Measurements from ENCODE around the gene SDHB. TPM values are rescaled to one million over a fixed set of nuclear protein-coding genes. Genes with fewer than 3 reads are reported as not detected.

SDHB gene
- total and polyA plus RNA-seq, 4 donors: 59.1 to 117 (median 83.5) TPM

DNA sequence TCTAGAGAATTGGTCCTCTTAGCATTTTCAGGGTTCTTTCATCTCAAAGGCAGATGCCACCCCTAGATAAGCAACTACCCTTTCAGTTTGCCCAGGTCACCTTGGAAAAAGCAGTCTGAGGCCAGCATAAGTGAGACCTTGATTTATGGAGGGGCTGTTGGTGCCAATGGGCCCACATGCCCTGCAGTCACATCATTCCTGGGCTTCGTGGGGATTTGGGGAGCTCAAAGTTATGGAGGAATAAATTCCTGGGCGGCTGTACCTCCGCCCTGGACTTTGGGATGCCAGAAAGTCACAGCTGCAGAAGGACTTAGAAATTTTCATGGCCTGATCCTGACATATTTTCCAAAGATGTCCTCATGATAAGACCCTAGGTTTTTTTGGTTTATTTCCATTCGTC is 2.7 kb upstream of the SDHB start:
- WGBS, 2 donors: 79 to 85% methylated on average over 4 of the region's 4 CpGs
- Histone ChIP-seq H3K27ac (ENCODE audit: low read depth in 1 of 2, low read length in 1 of 2) (no peak overlapping the region), H3K4me3 (no peak overlapping the region), H3K27me3 (ENCODE audit: control insufficient read depth in 3 of 3, insufficient read depth in 3 of 3, low read length in 2 of 3) (peaks cover 0 to 2% (median 0%) of the 10 kb centered on the region in 3 donors), H3K9ac (ENCODE audit: insufficient read depth in 1 of 2, low read length in 2 of 2) (no peak overlapping the region), H3K9me3 (ENCODE audit: control insufficient read depth in 4 of 4, insufficient read depth in 3 of 4, low read length in 3 of 4) (no peaks in the 10 kb centered on the region), H3K4me1 (ENCODE audit: control insufficient read depth in 5 of 5, insufficient read depth in 5 of 5, low read length in 5 of 5) (peaks cover 2 to 11% (median 6%) of the 10 kb centered on the region in 5 donors), H3K36me3 (ENCODE audit: control insufficient read depth in 4 of 4, insufficient read depth in 4 of 4, low read length in 4 of 4) (no peaks in the 10 kb centered on the region)
- TF ChIP-seq, protein P1, sequence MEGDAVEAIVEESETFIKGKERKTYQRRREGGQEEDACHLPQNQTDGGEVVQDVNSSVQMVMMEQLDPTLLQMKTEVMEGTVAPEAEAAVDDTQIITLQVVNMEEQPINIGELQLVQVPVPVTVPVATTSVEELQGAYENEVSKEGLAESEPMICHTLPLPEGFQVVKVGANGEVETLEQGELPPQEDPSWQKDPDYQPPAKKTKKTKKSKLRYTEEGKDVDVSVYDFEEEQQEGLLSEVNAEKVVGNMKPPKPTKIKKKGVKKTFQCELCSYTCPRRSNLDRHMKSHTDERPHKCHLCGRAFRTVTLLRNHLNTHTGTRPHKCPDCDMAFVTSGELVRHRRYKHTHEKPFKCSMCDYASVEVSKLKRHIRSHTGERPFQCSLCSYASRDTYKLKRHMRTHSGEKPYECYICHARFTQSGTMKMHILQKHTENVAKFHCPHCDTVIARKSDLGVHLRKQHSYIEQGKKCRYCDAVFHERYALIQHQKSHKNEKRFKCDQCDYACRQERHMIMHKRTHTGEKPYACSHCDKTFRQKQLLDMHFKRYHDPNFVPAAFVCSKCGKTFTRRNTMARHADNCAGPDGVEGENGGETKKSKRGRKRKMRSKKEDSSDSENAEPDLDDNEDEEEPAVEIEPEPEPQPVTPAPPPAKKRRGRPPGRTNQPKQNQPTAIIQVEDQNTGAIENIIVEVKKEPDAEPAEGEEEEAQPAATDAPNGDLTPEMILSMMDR (IDR thresholded peaks at IDR 0.05; ENCODE audit: control extremely low read depth, extremely low read depth): no peak
- no peak for DNase-seq
- ATAC-seq (ENCODE audit: insufficient read depth, low FRiP score): no peak

DNA sequence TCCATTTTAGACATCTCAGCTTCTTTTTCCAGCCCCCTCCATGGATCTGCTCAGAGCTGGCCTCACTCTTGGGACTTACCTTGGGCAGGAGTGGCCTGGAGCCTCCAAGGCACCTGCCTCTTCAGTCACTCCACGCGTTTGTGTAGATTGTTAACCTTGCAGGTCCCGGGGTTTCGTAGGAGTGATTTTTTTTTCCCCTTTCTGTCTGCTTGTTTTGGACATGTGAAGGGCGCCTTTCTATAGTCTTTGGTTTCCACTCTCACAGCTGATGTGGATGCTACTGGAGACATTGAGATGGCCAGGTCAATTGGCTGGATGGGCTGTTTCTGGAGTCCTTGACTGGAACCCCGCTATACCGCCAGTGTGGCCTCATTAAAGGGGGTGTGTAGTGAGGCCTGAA is 2.0 kb upstream of the SDHB start:
- peaks cover 0 to 2% (median 0%) of the 10 kb centered on the region in 3 donors for H3K27me3 ChIP-seq (ENCODE audit: control insufficient read depth in 3 of 3, insufficient read depth in 3 of 3, low read length in 2 of 3)
- peaks cover 2 to 11% (median 6%) of the 10 kb centered on the region in 5 donors for H3K4me1 ChIP-seq (ENCODE audit: control insufficient read depth in 5 of 5, insufficient read depth in 5 of 5, low read length in 5 of 5)
- no peaks in the 10 kb centered on the region for H3K36me3 ChIP-seq (ENCODE audit: control insufficient read depth in 4 of 4, insufficient read depth in 4 of 4, low read length in 4 of 4)
- H3K4me3 ChIP-seq: no peak overlapping the region
- no peaks in the 10 kb centered on the region for H3K9me3 ChIP-seq (ENCODE audit: control insufficient read depth in 4 of 4, insufficient read depth in 3 of 4, low read length in 3 of 4)
- H3K27ac ChIP-seq (ENCODE audit: low read depth in 1 of 2, low read length in 1 of 2): no peak overlapping the region
- WGBS, 2 donors: 87 to 92% methylated on average over 7 of the region's 7 CpGs
- no peak overlapping the region for H3K9ac ChIP-seq (ENCODE audit: insufficient read depth in 1 of 2, low read length in 2 of 2)
- DNase-seq (no peak), ATAC-seq (ENCODE audit: insufficient read depth, low FRiP score) (no peak)
- TF ChIP-seq, protein P1 (IDR thresholded peaks at IDR 0.05; ENCODE audit: control extremely low read depth, extremely low read depth): no peak

DNA sequence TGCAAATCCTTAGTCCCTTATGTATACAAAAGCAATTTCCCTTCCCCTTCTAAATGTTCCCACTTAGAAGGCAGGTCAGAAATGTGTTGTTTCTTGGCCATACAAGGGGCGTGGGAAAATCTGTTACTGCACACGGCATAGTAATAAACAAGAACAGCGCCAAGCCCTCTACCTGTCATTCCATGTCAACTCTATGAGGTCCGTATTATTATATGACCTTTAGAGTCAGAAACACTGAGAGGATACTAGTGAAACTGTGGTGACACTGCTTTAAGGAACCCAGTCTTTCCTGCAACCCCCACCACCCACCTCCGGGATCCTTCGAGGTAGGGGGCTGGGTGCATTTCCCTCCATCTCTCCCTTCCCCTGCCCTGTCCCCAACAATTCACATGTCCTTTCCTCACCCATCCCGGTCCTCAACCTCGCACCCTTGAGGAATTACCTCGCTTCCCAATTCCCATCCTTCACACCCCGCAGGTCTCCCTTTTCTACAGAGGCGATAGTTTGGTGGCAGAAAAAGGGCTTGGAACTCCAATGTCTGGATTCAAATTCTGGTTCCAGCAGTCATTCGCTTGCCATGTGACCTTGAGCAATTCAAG is 647 bp downstream of the SDHB start:
- no peak for DNase-seq
- Histone ChIP-seq H3K27ac (ENCODE audit: low read depth in 1 of 2, low read length in 1 of 2) (peak overlapping the region; percentile 87 to 89), H3K36me3 (ENCODE audit: control insufficient read depth in 4 of 4, insufficient read depth in 4 of 4, low read length in 4 of 4) (peaks cover 0 to 10% (median 4%) of the 10 kb centered on the region in 4 donors), H3K27me3 (ENCODE audit: control insufficient read depth in 3 of 3, insufficient read depth in 3 of 3, low read length in 2 of 3) (no peaks in the 10 kb centered on the region), H3K9me3 (ENCODE audit: control insufficient read depth in 4 of 4, insufficient read depth in 3 of 4, low read length in 3 of 4) (no peaks in the 10 kb centered on the region), H3K9ac (ENCODE audit: insufficient read depth in 1 of 2, low read length in 2 of 2) (peak overlapping the region; percentile 80 to 93), H3K4me1 (ENCODE audit: control insufficient read depth in 5 of 5, insufficient read depth in 5 of 5, low read length in 5 of 5) (peaks cover 2 to 11% (median 6%) of the 10 kb centered on the region in 5 donors), H3K4me3 (peak overlapping the region; percentile 69)
- WGBS, 2 donors: 6 to 7% methylated on average over 12 of the region's 12 CpGs
- TF ChIP-seq, protein P1 (IDR thresholded peaks at IDR 0.05; ENCODE audit: control extremely low read depth, extremely low read depth): no peak
- no peak for ATAC-seq (ENCODE audit: insufficient read depth, low FRiP score)

DNA sequence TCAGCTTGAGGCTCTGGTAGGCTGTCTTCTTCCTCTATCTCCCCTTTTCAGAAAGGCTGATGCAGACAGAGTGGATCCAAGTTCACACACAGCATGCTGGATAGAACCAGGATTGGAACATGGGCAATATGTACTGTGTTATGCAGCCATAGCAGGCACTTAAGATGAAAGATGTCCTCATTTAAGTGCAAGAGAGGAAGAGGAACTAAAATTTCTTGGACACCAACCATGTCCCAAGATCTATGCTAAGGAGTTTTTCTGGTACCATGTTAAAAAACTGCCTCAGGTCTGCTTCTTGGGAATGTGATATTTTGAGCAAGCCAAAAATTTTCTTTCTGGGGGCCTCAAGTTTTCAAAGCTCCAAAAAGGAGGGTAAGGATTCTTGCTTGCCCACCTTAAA is 1.2 kb downstream of the SDHB start:
- Histone ChIP-seq H3K9me3 (ENCODE audit: control insufficient read depth in 4 of 4, insufficient read depth in 3 of 4, low read length in 3 of 4) (no peaks in the 10 kb centered on the region), H3K36me3 (ENCODE audit: control insufficient read depth in 4 of 4, insufficient read depth in 4 of 4, low read length in 4 of 4) (peaks cover 0 to 12% (median 4%) of the 10 kb centered on the region in 4 donors), H3K27me3 (ENCODE audit: control insufficient read depth in 3 of 3, insufficient read depth in 3 of 3, low read length in 2 of 3) (no peaks in the 10 kb centered on the region), H3K9ac (ENCODE audit: insufficient read depth in 1 of 2, low read length in 2 of 2) (peak overlapping the region; percentile 80 to 93), H3K4me3 (no peak overlapping the region), H3K4me1 (ENCODE audit: control insufficient read depth in 5 of 5, insufficient read depth in 5 of 5, low read length in 5 of 5) (peaks cover 3 to 11% (median 6%) of the 10 kb centered on the region in 5 donors), H3K27ac (ENCODE audit: low read depth in 1 of 2, low read length in 1 of 2) (peak overlapping the region in 1 of 2 donors; percentile 89)
- no peak for DNase-seq
- ATAC-seq (ENCODE audit: insufficient read depth, low FRiP score): no peak
- TF ChIP-seq, protein P1 (IDR thresholded peaks at IDR 0.05; ENCODE audit: control extremely low read depth, extremely low read depth): no peak
